Body of pancreas (tissue), 4 donors: ENCODE measurements around the gene SHISA4. TPM values are rescaled to one million over a fixed set of nuclear protein-coding genes. Genes with fewer than 3 reads are reported as not detected.

ENCODE experiments used
- ATAC-seq: fragments of 150-250 bp; one replicate; pipeline ENCODE4 v1.9.1; 2016
- DNase-seq, 4 donors: peaks; one replicate each; pipeline ENCODE4 v3.0.0-alpha.2; 2019
- H3K27ac ChIP-seq, 4 donors: fragments of 200-600 bp; sonication (generic); 1 replicate in 3 of 4; 2 replicates in 1 of 4; pipeline versions ENCODE4 v1.5.1 to v1.6.1; 2016 to 2019; ENCODE audit warnings: mild to moderate bottlenecking in 1 of 4, mixed read lengths in 1 of 4, moderate library complexity in 1 of 4
- H3K27me3 ChIP-seq, 2 donors: fragments of 200-600 bp; sonication (generic); one replicate each; pipeline ENCODE4 v1.6.0; 2016; ENCODE audit warnings: mild to moderate bottlenecking in 1 of 2
- H3K36me3 ChIP-seq, 2 donors: fragments of 200-600 bp; sonication (generic); replicated peaks in 1 of 2; 2 replicates each; pipeline ENCODE4 v1.5.1; 2016; ENCODE audit warnings: low read depth in 2 of 2; ENCODE audit not compliant: insufficient read depth in 1 of 2
- H3K4me1 ChIP-seq: fragments of 200-600 bp; sonication (generic); one replicate; pipeline ENCODE4 v1.6.0; 2016
- H3K4me3 ChIP-seq, 2 donors: fragments of 200-600 bp; sonication (generic); 1 replicate in 1 of 2; 2 replicates in 1 of 2; pipeline ENCODE4 v1.5.1; 2016 to 2019
- H3K9me3 ChIP-seq, 3 donors: fragments of 200-600 bp; sonication (generic); 1 replicate in 2 of 3; 2 replicates in 1 of 3; pipeline ENCODE4 v1.5.1; 2016
- CTCF ChIP-seq, 7 experiments: fragments of 450-650 bp in 4 of 7; fragments of 200-600 bp in 3 of 7; sonication (generic) in 3 of 7; IDR thresholded peaks; one replicate each; pipeline ENCODE4 v1.5.1; 2016 to 2019; ENCODE audit warnings: antibody characterized with exemption in 7 of 7
- POLR2A ChIP-seq, 3 donors: fragments of 450-650 bp; IDR thresholded peaks; one replicate each; pipeline ENCODE4 v1.6.1; 2016; ENCODE audit warnings: antibody characterized with exemption in 3 of 3, mild to moderate bottlenecking in 2 of 3
- WGBS, 2 donors: methylation state at CpG; one replicate each; pipeline ENCODE4 v1.1.5; 2017; 5-methylcytosine and 5-hydroxymethylcytosine counted together
- intact Hi-C: fragments of 100-400 bp; cut with DNase I; formaldehyde crosslinking; loops from one replicate; pipeline ENCODE4 v1.15.1; 2023
- total RNA-seq, 2 donors: library from RNA; depleted of rRNA; stranded (reverse); fragments of >200 nt; gene quantifications; one replicate each; pipeline ENCODE4 v1.1.0, GENCODE V29; 2016

The SHISA4 gene
- total RNA-seq, 2 donors from 2014 or later = 4.6 to 8.3 TPM

- no peaks in the 10 kb centered on the region for H3K4me1 ChIP-seq
- no peak for ATAC-seq
- no peak overlapping the region for H3K27ac ChIP-seq
- no peak for DNase-seq
- 60 to 61% methylated on average over 5 of the region's 5 CpGs for WGBS, 2 donors
- H3K27me3 ChIP-seq = no peaks in the 10 kb centered on the region
- no peaks in the 10 kb centered on the region for H3K36me3 ChIP-seq
- no peak overlapping the region for H3K4me3 ChIP-seq
- TF ChIP-seq POLR2A (IDR thresholded peaks at IDR 0.05) (no peak), CTCF (IDR thresholded peaks at IDR 0.05) (no peak)
- intact Hi-C loops = no loop called here
- no peaks in the 10 kb centered on the region for H3K9me3 ChIP-seq
These were observed 24.1 kb downstream of the SHISA4 start for GRCh38 chr1:201912832-201913231.

GRCh38 chr1:201914456-201915235 lies 25.9 kb downstream of the SHISA4 start:
- H3K4me3 ChIP-seq = no peak overlapping the region
- intact Hi-C loops = no loop called here
- 69 to 74% methylated on average over 13 to 14 of the region's 14 CpGs for WGBS, 2 donors
- no peaks in the 10 kb centered on the region for H3K9me3 ChIP-seq
- H3K36me3 ChIP-seq = no peaks in the 10 kb centered on the region
- no peak overlapping the region for H3K27ac ChIP-seq
- TF ChIP-seq POLR2A (IDR thresholded peaks at IDR 0.05) = no peak
- no peak for TF ChIP-seq CTCF (IDR thresholded peaks at IDR 0.05)
- H3K27me3 ChIP-seq = no peaks in the 10 kb centered on the region
- no peak for DNase-seq
- H3K4me1 ChIP-seq = no peaks in the 10 kb centered on the region
- ATAC-seq = no peak

DNA sequence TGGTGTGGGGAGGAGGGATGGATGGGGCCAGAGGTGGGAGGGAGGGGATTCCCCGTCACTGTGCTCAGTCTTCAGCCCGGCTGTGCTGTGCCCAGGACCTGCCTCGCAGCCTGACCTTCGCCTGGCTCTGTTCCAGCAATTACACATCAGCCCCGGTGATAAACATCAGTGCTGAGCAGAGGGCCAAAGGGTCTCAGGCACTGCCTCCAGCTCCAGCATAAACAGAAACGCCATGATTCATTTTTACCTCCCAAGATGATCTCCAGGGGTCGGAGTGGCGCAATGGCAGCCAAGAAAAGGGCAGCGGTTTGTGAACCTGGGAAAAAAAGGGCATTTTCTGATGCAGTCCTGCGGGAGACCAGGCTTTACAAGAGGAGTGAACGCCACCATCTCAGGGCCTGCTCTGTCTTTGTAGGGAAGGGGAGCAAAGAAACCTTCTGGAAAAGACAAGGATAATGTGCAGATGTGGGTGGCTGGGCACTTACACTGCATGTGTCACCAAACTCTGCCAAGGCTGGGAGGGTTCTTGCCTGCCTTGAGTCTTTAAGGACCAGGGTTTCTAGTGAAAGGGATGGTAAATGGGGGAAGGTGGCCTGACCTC lies 28.1 kb downstream of the SHISA4 start:
- intact Hi-C loops = no loop called here
- H3K36me3 ChIP-seq = no peaks in the 10 kb centered on the region
- H3K9me3 ChIP-seq = no peaks in the 10 kb centered on the region
- WGBS, 2 donors = 34 to 36% methylated on average over 11 of the region's 11 CpGs
- H3K27me3 ChIP-seq = no peaks in the 10 kb centered on the region
- no peaks in the 10 kb centered on the region for H3K4me1 ChIP-seq
- H3K27ac ChIP-seq = peak overlapping the region in 2 of 4 donors; percentile 10 to 37
- TF ChIP-seq POLR2A (IDR thresholded peaks at IDR 0.05) (no peak), CTCF (IDR thresholded peaks at IDR 0.05) (no peak)
- peak; percentile 32 to 71 (median 63) for DNase-seq
- H3K4me3 ChIP-seq = no peak overlapping the region
- peak; percentile 28 for ATAC-seq

DNA sequence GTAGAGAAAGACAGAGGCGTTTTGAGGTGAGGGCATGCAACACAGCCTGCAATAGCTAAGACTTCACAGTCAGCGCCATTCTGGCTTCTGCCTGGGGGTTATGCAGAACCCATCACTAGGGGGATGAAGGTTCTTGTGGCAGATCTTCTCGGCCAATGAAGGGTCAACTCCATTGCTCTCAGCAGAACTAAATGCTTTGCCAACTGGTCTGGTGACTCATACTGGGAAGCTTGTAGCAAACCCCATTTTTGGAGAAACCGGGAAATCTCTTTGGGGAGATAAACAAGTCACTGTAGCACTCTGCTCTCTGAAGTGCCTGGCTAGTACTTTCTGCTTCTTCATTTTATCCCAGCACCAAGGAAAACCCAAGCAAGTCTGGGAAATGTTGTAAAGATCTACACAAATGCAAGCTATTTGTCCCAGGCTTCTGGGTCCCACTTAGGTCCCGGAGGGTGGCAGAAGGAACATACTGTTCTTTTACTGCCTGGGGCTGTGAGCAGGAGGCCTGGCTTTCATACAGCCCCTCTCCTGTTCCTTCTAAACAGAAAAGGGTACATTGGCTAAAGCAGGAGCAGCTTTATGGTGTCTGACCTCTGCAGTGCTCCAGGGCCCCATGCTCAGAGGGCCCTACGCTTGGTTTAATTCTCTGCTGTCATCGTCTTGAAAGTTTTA lies 28.8 kb downstream of the SHISA4 start:
- DNase-seq (peak in 1 of 4 donors; percentile 48), ATAC-seq (peak; percentile 49)
- intact Hi-C loops = no loop called here
- Histone ChIP-seq H3K36me3 (no peaks in the 10 kb centered on the region), H3K4me3 (no peak overlapping the region), H3K27me3 (no peaks in the 10 kb centered on the region), H3K4me1 (no peaks in the 10 kb centered on the region), H3K27ac (peak overlapping the region in 2 of 4 donors; percentile 30 to 37), H3K9me3 (no peaks in the 10 kb centered on the region)
- 75 to 80% methylated on average over 5 to 7 of the region's 7 CpGs for WGBS, 2 donors
- no peak for TF ChIP-seq CTCF (IDR thresholded peaks at IDR 0.05)
- no peak for TF ChIP-seq POLR2A (IDR thresholded peaks at IDR 0.05)
